Measurements from ENCODE around the gene GATC. TPM values are rescaled to one million over a fixed set of nuclear protein-coding genes. Genes with fewer than 3 reads are reported as not detected.

The GATC gene
- polyA plus RNA-seq, 1 donor (not counting 4 experiments of a cell fraction or from before 2014, with no cell fraction given) = 22.4 TPM

DNA sequence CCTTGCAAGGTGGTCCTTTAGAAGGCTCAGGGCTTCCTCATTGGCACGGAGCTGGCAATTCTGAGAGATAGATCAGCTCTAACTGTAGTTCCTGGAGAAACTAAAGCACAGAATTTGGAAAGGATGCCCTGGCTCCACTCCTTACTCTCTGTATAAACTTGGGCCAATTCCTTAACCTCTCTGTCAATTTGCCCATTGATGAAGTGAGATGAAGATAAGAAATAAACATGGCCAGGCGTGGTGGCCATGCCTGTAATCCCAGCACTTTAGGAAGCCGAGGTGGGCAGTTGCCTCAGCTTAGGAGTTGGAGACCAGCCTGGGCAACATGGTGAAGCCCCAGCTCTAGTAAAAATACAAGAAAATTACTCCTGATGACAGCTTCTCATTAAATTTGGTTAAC, 42.4 kb upstream of the GATC start:
- no peaks in the 10 kb centered on the region for H3K4me1 ChIP-seq (ENCODE audit: control insufficient read depth, extremely low read depth, insufficient read depth, low read length)
- TF ChIP-seq EZH2 (IDR thresholded peaks at IDR 0.05; ENCODE audit: low read length) = no peak
- TF ChIP-seq, protein P1, sequence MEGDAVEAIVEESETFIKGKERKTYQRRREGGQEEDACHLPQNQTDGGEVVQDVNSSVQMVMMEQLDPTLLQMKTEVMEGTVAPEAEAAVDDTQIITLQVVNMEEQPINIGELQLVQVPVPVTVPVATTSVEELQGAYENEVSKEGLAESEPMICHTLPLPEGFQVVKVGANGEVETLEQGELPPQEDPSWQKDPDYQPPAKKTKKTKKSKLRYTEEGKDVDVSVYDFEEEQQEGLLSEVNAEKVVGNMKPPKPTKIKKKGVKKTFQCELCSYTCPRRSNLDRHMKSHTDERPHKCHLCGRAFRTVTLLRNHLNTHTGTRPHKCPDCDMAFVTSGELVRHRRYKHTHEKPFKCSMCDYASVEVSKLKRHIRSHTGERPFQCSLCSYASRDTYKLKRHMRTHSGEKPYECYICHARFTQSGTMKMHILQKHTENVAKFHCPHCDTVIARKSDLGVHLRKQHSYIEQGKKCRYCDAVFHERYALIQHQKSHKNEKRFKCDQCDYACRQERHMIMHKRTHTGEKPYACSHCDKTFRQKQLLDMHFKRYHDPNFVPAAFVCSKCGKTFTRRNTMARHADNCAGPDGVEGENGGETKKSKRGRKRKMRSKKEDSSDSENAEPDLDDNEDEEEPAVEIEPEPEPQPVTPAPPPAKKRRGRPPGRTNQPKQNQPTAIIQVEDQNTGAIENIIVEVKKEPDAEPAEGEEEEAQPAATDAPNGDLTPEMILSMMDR (optimal IDR thresholded peaks at IDR 0.05 in 1 of 3, IDR thresholded peaks at IDR 0.05 in 1 of 3, conservative IDR thresholded peaks at IDR 0.05 in 1 of 3; ENCODE audit: extremely low read depth in 1 of 3, insufficient read depth in 2 of 3, low read length in 3 of 3) = no peak
- H3K9ac ChIP-seq (ENCODE audit: control insufficient read depth, extremely low read depth, insufficient read depth, low read length) = no peak overlapping the region
- no peaks in the 10 kb centered on the region for H3K79me2 ChIP-seq (ENCODE audit: control insufficient read depth, insufficient read depth, low read length)
- H3K9me3 ChIP-seq (ENCODE audit: control insufficient read depth, low read depth, low read length) = no peaks in the 10 kb centered on the region
- H2AFZ ChIP-seq (ENCODE audit: control insufficient read depth, low read length) = no peak overlapping the region
- no peak overlapping the region for H3K27ac ChIP-seq (ENCODE audit: control insufficient read depth, insufficient read depth, low read length)
- no peaks in the 10 kb centered on the region for H3K9me1 ChIP-seq (ENCODE audit: control insufficient read depth, extremely low read depth, insufficient read depth, low read length)
- dilution Hi-C loops (cut with MboI; ENCODE audit: extremely low pct_ligation_motif_present, low sequenced_read_pairs) = no loop called here
- no peak overlapping the region for H3K4me2 ChIP-seq (ENCODE audit: control insufficient read depth, extremely low read depth, insufficient read depth, low read depth, low read length)
- FAIRE-seq (no peak), DNase-seq (ENCODE audit: low read depth, low spot score) (no peak)
- H3K4me3 ChIP-seq (ENCODE audit: control insufficient read depth in 2 of 3, extremely low read depth in 1 of 3, insufficient read depth in 2 of 3, low read depth in 1 of 3, low read length in 3 of 3) = no peak overlapping the region
- no peaks in the 10 kb centered on the region for H3K27me3 ChIP-seq (ENCODE audit: control insufficient read depth, extremely low read depth, insufficient read depth, low read length)
- no peaks in the 10 kb centered on the region for H3K36me3 ChIP-seq (ENCODE audit: control insufficient read depth in 2 of 2, extremely low read depth in 1 of 2, insufficient read depth in 2 of 2, low read length in 2 of 2)
- no peaks in the 10 kb centered on the region for H4K20me1 ChIP-seq (ENCODE audit: control insufficient read depth, extremely low read depth, insufficient read depth, low read length)

DNA sequence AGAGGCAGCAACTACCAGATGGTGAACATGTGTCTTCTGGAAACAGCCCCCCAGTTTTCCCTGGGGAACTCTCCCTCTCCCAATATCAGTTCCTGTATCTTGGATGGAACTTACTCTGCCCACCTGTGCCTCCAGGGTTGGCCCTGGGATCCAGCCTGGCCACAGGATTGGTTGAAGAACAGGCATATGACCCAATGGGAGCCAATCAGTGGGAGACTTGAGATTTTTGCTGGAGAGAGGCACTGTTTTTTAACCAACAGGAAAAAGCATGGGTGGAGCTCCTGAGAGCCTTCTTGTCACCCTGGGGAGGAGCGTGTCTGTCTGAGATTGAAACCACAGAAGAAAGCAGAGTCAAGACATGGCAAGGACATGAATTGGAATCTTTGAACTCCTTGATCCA, 42.0 kb upstream of the GATC start:
- dilution Hi-C loops (cut with MboI; ENCODE audit: extremely low pct_ligation_motif_present, low sequenced_read_pairs) = no loop called here
- FAIRE-seq = no peak

More for the DNA sequence above, 42.0 kb upstream of the GATC start:
- H3K9me1 ChIP-seq (ENCODE audit: control insufficient read depth, extremely low read depth, insufficient read depth, low read length) = no peaks in the 10 kb centered on the region
- no peaks in the 10 kb centered on the region for H3K27me3 ChIP-seq (ENCODE audit: control insufficient read depth, extremely low read depth, insufficient read depth, low read length)
- H4K20me1 ChIP-seq (ENCODE audit: control insufficient read depth, extremely low read depth, insufficient read depth, low read length) = no peaks in the 10 kb centered on the region
- no peak overlapping the region for H3K27ac ChIP-seq (ENCODE audit: control insufficient read depth, insufficient read depth, low read length)
- no peaks in the 10 kb centered on the region for H3K36me3 ChIP-seq (ENCODE audit: control insufficient read depth in 2 of 2, extremely low read depth in 1 of 2, insufficient read depth in 2 of 2, low read length in 2 of 2)
- H3K9ac ChIP-seq (ENCODE audit: control insufficient read depth, extremely low read depth, insufficient read depth, low read length) = no peak overlapping the region
- H3K4me1 ChIP-seq (ENCODE audit: control insufficient read depth, extremely low read depth, insufficient read depth, low read length) = no peaks in the 10 kb centered on the region
- DNase-seq (ENCODE audit: low read depth, low spot score) = no peak
- no peak overlapping the region for H2AFZ ChIP-seq (ENCODE audit: control insufficient read depth, low read length)
- H3K4me3 ChIP-seq (ENCODE audit: control insufficient read depth in 2 of 3, extremely low read depth in 1 of 3, insufficient read depth in 2 of 3, low read depth in 1 of 3, low read length in 3 of 3) = no peak overlapping the region
- H3K4me2 ChIP-seq (ENCODE audit: control insufficient read depth, extremely low read depth, insufficient read depth, low read depth, low read length) = no peak overlapping the region
- TF ChIP-seq, protein P1 (optimal IDR thresholded peaks at IDR 0.05 in 1 of 3, IDR thresholded peaks at IDR 0.05 in 1 of 3, conservative IDR thresholded peaks at IDR 0.05 in 1 of 3; ENCODE audit: extremely low read depth in 1 of 3, insufficient read depth in 2 of 3, low read length in 3 of 3) = no peak
- TF ChIP-seq EZH2 (IDR thresholded peaks at IDR 0.05; ENCODE audit: low read length) = no peak
- H3K9me3 ChIP-seq (ENCODE audit: control insufficient read depth, low read depth, low read length) = no peaks in the 10 kb centered on the region
- no peaks in the 10 kb centered on the region for H3K79me2 ChIP-seq (ENCODE audit: control insufficient read depth, insufficient read depth, low read length)

Data from keratinocyte (primary cell).